Measurements from ENCODE around the gene GTF3C1.

The GTF3C1 gene

DNA sequence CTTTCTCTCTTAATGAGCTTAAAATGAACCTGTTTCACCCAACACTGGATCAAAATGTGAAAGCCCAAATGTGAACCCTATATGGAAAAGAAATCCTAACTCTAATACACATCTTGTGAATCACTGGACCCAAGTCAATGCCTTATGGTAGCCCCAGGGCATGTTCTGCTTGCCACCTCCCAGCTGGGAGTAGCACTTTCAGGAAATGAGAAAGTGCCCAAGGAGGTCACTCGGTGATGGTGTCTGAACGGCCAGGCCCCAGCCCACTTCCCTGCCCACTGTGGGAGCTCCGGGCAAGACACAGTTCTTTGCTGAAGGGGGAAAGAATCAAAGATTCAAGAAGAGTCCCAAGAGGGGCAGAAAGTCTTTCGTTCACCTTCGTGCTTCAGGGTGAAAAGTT lies 46.1 kb downstream of the GTF3C1 start:
- no peaks in the 10 kb centered on the region for H3K4me1 ChIP-seq (ENCODE audit: control insufficient read depth, insufficient read depth, low read length, poor library complexity, severe bottlenecking)
- H3K4me3 ChIP-seq (ENCODE audit: extremely low read depth, insufficient read depth, low read length, poor library complexity, severe bottlenecking), result no peak overlapping the region
- peaks cover 98% of the 10 kb centered on the region for H3K36me3 ChIP-seq (ENCODE audit: control insufficient read depth, insufficient read depth, low read length)
- no peak overlapping the region for H3K27ac ChIP-seq (ENCODE audit: low read depth, low read length, severe bottlenecking)
- no peaks in the 10 kb centered on the region for H3K9me3 ChIP-seq (ENCODE audit: control insufficient read depth, low read length)
- WGBS, 2 experiments (ENCODE audit: insufficient coverage in 2 of 2), result 92 to 94% methylated on average over 4 to 5 of the region's 5 CpGs

DNA sequence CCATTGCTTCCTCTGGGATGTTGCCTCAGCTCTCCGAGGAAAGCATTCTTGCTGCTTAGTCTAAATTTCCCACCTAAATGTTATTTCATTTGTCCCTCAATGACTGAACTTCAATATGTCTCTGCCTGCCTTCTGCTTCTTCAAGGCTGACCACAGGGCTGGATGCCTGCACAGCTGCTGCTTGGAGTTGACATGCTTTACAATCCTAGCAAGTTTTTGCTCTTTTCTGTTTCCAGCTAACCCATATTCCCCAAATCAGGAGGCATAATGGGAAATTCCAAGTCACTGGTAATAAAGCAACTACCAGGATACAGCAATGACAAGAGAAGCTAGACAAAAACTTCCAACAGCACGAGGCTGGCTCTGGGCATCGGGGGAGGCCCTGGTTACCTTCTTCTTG lies 48.9 kb downstream of the GTF3C1 start:
- H3K27ac ChIP-seq (ENCODE audit: low read depth, low read length, severe bottlenecking), result no peak overlapping the region
- peaks cover 97% of the 10 kb centered on the region for H3K36me3 ChIP-seq (ENCODE audit: control insufficient read depth, insufficient read depth, low read length)

DNA sequence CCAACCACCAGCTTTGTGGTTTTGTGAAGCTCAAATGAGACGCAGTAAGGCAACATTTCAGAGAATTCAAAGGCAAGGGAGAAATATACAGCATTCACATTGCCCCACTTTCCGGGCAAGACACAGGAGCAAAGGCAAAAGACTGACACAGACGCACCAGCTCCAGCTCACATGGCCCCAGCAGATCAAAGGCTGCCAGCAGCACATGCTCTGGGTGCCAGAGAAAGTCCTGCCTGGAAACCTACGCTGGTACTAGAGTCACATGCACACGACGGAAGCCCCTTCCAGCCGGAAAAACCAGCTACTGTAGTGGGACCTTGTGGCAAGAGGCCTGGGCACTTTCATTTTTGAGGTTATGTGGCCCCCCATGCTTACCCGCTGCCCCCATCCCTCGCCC lies 50.1 kb downstream of the GTF3C1 start:
- Histone ChIP-seq H3K4me1 (ENCODE audit: control insufficient read depth, insufficient read depth, low read length, poor library complexity, severe bottlenecking) (no peaks in the 10 kb centered on the region), H3K27ac (ENCODE audit: low read depth, low read length, severe bottlenecking) (no peak overlapping the region), H3K9me3 (ENCODE audit: control insufficient read depth, low read length) (no peaks in the 10 kb centered on the region), H3K4me3 (ENCODE audit: extremely low read depth, insufficient read depth, low read length, poor library complexity, severe bottlenecking) (no peak overlapping the region), H3K36me3 (ENCODE audit: control insufficient read depth, insufficient read depth, low read length) (peaks cover 97% of the 10 kb centered on the region)
- 94 to 95% methylated on average over 7 of the region's 9 CpGs for WGBS, 2 experiments (ENCODE audit: insufficient coverage in 2 of 2)

More for the DNA sequence above, 48.9 kb downstream of the GTF3C1 start:
- 89 to 90% methylated on average over 3 of the region's 3 CpGs for WGBS, 2 experiments (ENCODE audit: insufficient coverage in 2 of 2)
- Histone ChIP-seq H3K4me1 (ENCODE audit: control insufficient read depth, insufficient read depth, low read length, poor library complexity, severe bottlenecking) (no peaks in the 10 kb centered on the region), H3K4me3 (ENCODE audit: extremely low read depth, insufficient read depth, low read length, poor library complexity, severe bottlenecking) (no peak overlapping the region), H3K9me3 (ENCODE audit: control insufficient read depth, low read length) (no peaks in the 10 kb centered on the region)

DNA sequence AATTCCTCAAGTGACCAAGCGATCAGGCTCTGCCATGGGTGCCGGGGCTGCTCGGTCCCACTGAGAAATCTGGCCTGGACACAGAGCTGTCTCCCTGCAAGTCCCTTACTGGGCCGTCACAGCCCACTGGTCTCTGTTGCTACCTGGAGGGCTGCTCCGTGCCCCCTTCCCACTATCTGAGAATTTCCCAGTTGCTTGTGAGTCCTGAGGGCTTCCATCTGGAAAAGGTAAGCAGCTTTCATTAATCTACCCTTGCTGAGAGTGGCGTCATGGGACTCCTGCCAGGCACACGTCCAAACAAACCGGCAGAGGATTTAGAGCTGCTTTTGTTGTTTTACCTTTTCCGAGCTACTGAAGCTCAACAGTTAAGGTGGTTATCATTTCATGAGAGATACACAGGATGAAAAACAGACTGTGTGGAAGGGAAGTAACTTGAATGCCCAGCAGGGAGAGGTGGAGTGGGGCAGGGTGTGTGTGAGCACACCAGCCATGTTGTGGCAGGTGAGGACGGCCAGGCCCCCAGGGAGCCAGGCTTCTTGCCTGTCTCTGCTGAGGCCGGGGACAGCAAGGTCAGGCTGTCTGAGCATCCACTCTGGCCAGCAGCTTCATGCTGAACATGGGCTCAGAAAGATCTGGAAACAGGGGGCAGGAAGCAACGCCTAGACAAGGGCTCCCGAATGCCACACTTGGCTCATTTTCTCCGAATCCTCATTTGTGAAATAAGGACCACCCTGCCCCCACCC lies 50.6 kb downstream of the GTF3C1 start:
- Histone ChIP-seq H3K9me3 (ENCODE audit: control insufficient read depth, low read length) (no peaks in the 10 kb centered on the region), H3K4me3 (ENCODE audit: extremely low read depth, insufficient read depth, low read length, poor library complexity, severe bottlenecking) (no peak overlapping the region), H3K27ac (ENCODE audit: low read depth, low read length, severe bottlenecking) (no peak overlapping the region), H3K36me3 (ENCODE audit: control insufficient read depth, insufficient read depth, low read length) (peaks cover 97% of the 10 kb centered on the region), H3K4me1 (ENCODE audit: control insufficient read depth, insufficient read depth, low read length, poor library complexity, severe bottlenecking) (no peaks in the 10 kb centered on the region)
- WGBS, 2 experiments (ENCODE audit: insufficient coverage in 2 of 2), result 91 to 96% methylated on average over 11 to 14 of the region's 14 CpGs

DNA sequence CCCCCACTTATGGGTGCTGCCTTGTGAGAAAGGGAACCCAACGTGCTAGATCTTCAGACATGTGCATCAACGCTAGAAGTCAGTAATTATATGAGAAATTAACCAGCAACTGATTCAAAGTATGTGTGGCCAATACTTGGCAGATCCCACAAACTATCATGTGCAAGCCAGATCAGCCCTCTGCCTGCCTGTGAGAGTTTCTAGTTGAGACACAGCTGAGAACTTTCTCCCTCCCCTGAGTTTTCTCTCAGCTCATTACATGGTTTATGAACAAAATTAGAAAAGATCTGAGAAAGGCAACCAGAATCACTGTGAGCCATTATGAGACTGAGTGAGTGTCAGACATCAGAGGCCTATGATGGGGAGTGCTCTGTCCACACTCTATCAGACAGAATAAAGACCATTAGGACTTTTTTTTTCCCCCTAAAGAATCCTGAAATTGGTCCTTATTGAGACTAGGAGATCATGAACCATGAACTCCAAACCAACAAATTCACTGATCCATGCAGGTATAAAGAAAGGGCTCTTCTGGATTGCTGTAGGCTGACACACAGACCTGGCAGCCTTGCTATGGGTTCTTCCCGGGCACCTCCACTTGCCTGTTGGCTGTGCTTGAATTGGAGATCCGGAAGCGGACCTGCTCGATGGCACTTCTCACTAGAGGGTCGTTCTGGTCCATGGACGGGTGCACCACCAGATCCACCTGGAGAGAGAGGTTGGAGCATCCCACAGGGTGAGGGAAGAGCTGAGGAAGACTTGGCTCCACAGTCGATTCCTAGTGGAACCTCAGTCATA lies 51.5 kb downstream of the GTF3C1 start:
- Histone ChIP-seq H3K4me1 (ENCODE audit: control insufficient read depth, insufficient read depth, low read length, poor library complexity, severe bottlenecking) (peaks cover under 1% of the 10 kb centered on the region), H3K4me3 (ENCODE audit: extremely low read depth, insufficient read depth, low read length, poor library complexity, severe bottlenecking) (no peak overlapping the region), H3K36me3 (ENCODE audit: control insufficient read depth, insufficient read depth, low read length) (peaks cover 94% of the 10 kb centered on the region), H3K27ac (ENCODE audit: low read depth, low read length, severe bottlenecking) (no peak overlapping the region), H3K9me3 (ENCODE audit: control insufficient read depth, low read length) (no peaks in the 10 kb centered on the region)
- 91 to 95% methylated on average over 9 of the region's 9 CpGs for WGBS, 2 experiments (ENCODE audit: insufficient coverage in 2 of 2)

DNA sequence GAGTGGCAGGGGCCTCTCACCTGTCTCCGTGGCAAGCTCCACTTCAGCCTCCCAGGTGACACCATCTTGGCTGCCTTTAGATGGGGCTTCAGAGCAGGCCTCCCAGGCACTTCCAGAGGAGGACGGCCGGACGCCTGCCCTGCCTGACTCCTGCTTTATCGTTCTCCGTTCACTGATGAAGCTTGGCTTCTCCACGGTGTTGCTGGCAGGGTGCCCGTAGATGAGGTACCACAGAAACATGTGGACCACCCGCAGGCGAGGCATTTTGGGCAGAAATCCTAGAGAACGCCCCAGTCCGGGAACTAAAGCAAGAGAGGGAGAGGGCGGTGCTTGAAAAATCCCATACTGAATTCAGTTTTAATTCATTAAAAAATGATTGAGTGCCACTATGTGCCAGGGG lies 54.5 kb downstream of the GTF3C1 start:
- Histone ChIP-seq H3K36me3 (ENCODE audit: control insufficient read depth, insufficient read depth, low read length) (peaks cover 95% of the 10 kb centered on the region), H3K4me3 (ENCODE audit: extremely low read depth, insufficient read depth, low read length, poor library complexity, severe bottlenecking) (no peak overlapping the region), H3K4me1 (ENCODE audit: control insufficient read depth, insufficient read depth, low read length, poor library complexity, severe bottlenecking) (peaks cover 16% of the 10 kb centered on the region), H3K9me3 (ENCODE audit: control insufficient read depth, low read length) (no peaks in the 10 kb centered on the region), H3K27ac (ENCODE audit: low read depth, low read length, severe bottlenecking) (no peak overlapping the region)
- WGBS, 2 experiments (ENCODE audit: insufficient coverage in 2 of 2), result 99% methylated on average over 12 of the region's 13 CpGs

DNA sequence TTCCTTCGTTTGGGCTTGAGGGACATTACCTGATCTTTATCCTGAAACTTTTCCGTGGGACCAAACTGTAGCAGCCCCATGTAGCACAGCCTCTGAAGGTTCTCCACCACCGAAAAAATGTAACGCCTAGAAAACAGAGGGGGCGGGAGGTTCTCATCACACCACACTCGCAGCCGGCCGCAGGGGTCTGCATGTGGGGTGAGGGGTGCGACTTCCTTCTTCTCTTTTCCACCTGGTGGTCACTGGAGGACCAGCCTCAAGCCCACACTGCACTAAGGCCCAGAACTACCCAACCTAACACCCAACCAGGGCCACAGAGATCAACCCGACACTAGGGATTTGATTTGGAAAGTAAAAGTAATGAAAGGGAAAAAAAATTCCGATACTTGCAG lies 57.1 kb downstream of the GTF3C1 start:
- H3K9me3 ChIP-seq (ENCODE audit: control insufficient read depth, low read length), result no peaks in the 10 kb centered on the region
- no peak overlapping the region for H3K4me3 ChIP-seq (ENCODE audit: extremely low read depth, insufficient read depth, low read length, poor library complexity, severe bottlenecking)
- 93 to 95% methylated on average over 2 to 8 of the region's 11 CpGs for WGBS, 2 experiments (ENCODE audit: insufficient coverage in 2 of 2)
- H3K36me3 ChIP-seq (ENCODE audit: control insufficient read depth, insufficient read depth, low read length), result peaks cover 95% of the 10 kb centered on the region
- H3K4me1 ChIP-seq (ENCODE audit: control insufficient read depth, insufficient read depth, low read length, poor library complexity, severe bottlenecking), result peaks cover 16% of the 10 kb centered on the region
- H3K27ac ChIP-seq (ENCODE audit: low read depth, low read length, severe bottlenecking), result no peak overlapping the region

DNA sequence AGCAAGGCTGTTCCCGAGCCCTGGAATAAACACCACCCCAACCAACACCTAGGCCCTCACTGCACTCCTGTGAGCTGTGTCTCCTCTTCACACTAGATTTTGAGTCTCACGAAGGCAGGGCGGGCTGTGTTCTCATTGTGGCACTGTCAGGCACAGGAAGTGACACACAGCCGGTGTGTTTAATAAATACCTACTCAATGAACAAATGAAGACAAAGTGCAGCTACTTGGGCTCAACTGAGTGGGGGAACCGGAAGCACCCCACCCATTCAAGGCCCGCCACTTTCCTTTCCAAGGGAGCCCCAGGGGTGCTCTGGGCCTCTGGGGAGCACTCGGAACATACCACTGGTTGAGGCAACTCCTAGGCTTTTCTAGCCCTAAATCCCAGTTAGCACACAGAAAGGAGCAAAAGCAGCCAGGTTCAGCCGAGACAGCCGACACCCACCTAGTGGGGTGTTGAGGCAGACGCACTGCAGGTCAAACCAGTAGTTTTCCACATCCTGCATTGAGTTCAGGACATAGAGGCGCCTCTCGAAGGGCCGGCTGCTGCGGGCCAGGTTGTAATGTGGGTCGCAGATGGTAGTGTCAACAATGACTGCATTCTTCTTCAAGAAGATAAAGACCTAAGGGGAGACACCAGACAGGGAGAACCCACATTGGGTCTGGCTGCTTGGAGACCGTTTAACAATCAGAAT lies 57.7 kb downstream of the GTF3C1 start:
- H3K36me3 ChIP-seq (ENCODE audit: control insufficient read depth, insufficient read depth, low read length), result peaks cover 95% of the 10 kb centered on the region
- H3K4me3 ChIP-seq (ENCODE audit: extremely low read depth, insufficient read depth, low read length, poor library complexity, severe bottlenecking), result no peak overlapping the region
- H3K4me1 ChIP-seq (ENCODE audit: control insufficient read depth, insufficient read depth, low read length, poor library complexity, severe bottlenecking), result peaks cover 16% of the 10 kb centered on the region
- H3K27ac ChIP-seq (ENCODE audit: low read depth, low read length, severe bottlenecking), result no peak overlapping the region
- H3K9me3 ChIP-seq (ENCODE audit: control insufficient read depth, low read length), result no peaks in the 10 kb centered on the region
- 95 to 98% methylated on average over 13 to 16 of the region's 16 CpGs for WGBS, 2 experiments (ENCODE audit: insufficient coverage in 2 of 2)

DNA sequence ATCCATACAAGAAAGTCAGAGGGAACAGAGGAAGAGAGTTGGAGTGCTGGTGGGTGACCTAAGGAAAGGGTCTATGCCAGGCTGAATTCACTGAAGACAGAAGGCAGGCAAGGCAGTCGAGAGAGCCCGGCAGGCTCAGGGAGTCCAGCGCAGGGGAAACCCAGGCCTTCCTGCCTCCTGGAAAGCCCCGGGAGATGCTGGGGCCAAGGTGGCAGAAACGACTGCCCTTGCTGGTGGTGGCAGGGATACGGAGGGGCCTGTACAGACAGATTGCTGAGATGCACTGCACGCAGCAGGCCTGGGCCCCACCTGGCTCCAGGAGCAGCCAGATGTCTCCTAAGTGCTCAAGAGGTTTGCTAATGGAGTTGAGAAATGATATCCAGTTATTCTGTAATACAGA lies 59.8 kb downstream of the GTF3C1 start:
- H3K27ac ChIP-seq (ENCODE audit: low read depth, low read length, severe bottlenecking), result no peak overlapping the region
- peaks cover 16% of the 10 kb centered on the region for H3K4me1 ChIP-seq (ENCODE audit: control insufficient read depth, insufficient read depth, low read length, poor library complexity, severe bottlenecking)
- 92 to 97% methylated on average over 5 to 6 of the region's 7 CpGs for WGBS, 2 experiments (ENCODE audit: insufficient coverage in 2 of 2)
- H3K9me3 ChIP-seq (ENCODE audit: control insufficient read depth, low read length), result no peaks in the 10 kb centered on the region
- peaks cover 98% of the 10 kb centered on the region for H3K36me3 ChIP-seq (ENCODE audit: control insufficient read depth, insufficient read depth, low read length)
- no peak overlapping the region for H3K4me3 ChIP-seq (ENCODE audit: extremely low read depth, insufficient read depth, low read length, poor library complexity, severe bottlenecking)

DNA sequence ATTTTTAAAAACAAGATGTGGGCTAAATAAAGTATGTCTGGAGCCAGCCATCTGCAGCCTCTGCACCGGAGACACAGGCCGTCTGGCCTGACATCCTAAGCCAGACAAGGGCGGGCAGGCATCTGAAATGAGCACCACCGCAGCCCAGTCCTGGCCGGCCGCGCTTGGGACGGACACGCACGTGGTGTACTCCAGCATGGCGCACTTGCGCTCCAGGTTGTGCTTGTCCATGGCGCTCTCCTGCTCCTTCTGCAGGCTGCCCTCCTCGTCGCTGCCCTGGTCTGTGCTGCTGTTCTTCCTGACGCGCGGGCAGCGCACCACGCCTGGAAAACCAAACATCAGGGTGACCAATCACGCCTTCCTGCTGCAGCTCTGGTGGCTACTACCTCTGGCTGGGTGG lies 60.3 kb downstream of the GTF3C1 start:
- no peak overlapping the region for H3K4me3 ChIP-seq (ENCODE audit: extremely low read depth, insufficient read depth, low read length, poor library complexity, severe bottlenecking)
- WGBS, 2 experiments (ENCODE audit: insufficient coverage in 2 of 2), result 94 to 97% methylated on average over 21 of the region's 21 CpGs
- peaks cover 16% of the 10 kb centered on the region for H3K4me1 ChIP-seq (ENCODE audit: control insufficient read depth, insufficient read depth, low read length, poor library complexity, severe bottlenecking)
- H3K27ac ChIP-seq (ENCODE audit: low read depth, low read length, severe bottlenecking), result no peak overlapping the region
- H3K36me3 ChIP-seq (ENCODE audit: control insufficient read depth, insufficient read depth, low read length), result peaks cover 98% of the 10 kb centered on the region
- no peaks in the 10 kb centered on the region for H3K9me3 ChIP-seq (ENCODE audit: control insufficient read depth, low read length)

Data from mesodermal cell (in vitro differentiated cells).